ENCODE measurements around the gene CCL15.

- TF ChIP-seq CTCF (IDR thresholded peaks at IDR 0.05 in 8 of 11, conservative IDR thresholded peaks at IDR 0.05 in 3 of 11) = no peak
- no peak for TF ChIP-seq POLR2AphosphoS5 (IDR thresholded peaks at IDR 0.05)
- no peak for TF ChIP-seq POLR2A (IDR thresholded peaks at IDR 0.05)
Measured at GRCh38 chr17:36034127-36034526, 32.8 kb upstream of the CCL15 start.
